Measurements from ENCODE around the gene SEMA3F.

Gene SEMA3F

GRCh38 chr3:50123394-50124051, 31.6 kb upstream of the SEMA3F start:
- Histone ChIP-seq H3K9me3 (replicated peaks; ENCODE audit: low read length) (no peaks in the 10 kb centered on the region), H3K4me3 (ENCODE audit: low read length) (no peak overlapping the region), H3K4me1 (ENCODE audit: control insufficient read depth, insufficient read depth, low read length) (no peaks in the 10 kb centered on the region), H3K9ac (ENCODE audit: low read depth, low read length) (no peak overlapping the region), H3K4me2 (ENCODE audit: low read length) (no peak overlapping the region), H3K27me3 (ENCODE audit: control insufficient read depth, insufficient read depth, low read length) (no peaks in the 10 kb centered on the region), H3K36me3 (ENCODE audit: insufficient read depth, low read length) (peaks cover 27% of the 10 kb centered on the region)

- Histone ChIP-seq H3K4me1 (ENCODE audit: control insufficient read depth, insufficient read depth, low read length) (no peaks in the 10 kb centered on the region), H3K4me3 (ENCODE audit: low read length) (no peak overlapping the region), H3K4me2 (ENCODE audit: low read length) (no peak overlapping the region), H3K9ac (ENCODE audit: low read depth, low read length) (no peak overlapping the region), H3K36me3 (ENCODE audit: insufficient read depth, low read length) (peaks cover 22% of the 10 kb centered on the region), H3K27me3 (ENCODE audit: control insufficient read depth, insufficient read depth, low read length) (no peaks in the 10 kb centered on the region), H3K9me3 (replicated peaks; ENCODE audit: low read length) (no peaks in the 10 kb centered on the region)
Measured at GRCh38 chr3:50124052-50124799, 30.9 kb upstream of the SEMA3F start.

GRCh38 chr3:50124800-50125178, 30.3 kb upstream of the SEMA3F start:
- H3K9ac ChIP-seq (ENCODE audit: low read depth, low read length): no peak overlapping the region
- no peaks in the 10 kb centered on the region for H3K4me1 ChIP-seq (ENCODE audit: control insufficient read depth, insufficient read depth, low read length)
- H3K27me3 ChIP-seq (ENCODE audit: control insufficient read depth, insufficient read depth, low read length): no peaks in the 10 kb centered on the region
- no peak overlapping the region for H3K4me2 ChIP-seq (ENCODE audit: low read length)
- no peaks in the 10 kb centered on the region for H3K9me3 ChIP-seq (replicated peaks; ENCODE audit: low read length)
- no peak overlapping the region for H3K4me3 ChIP-seq (ENCODE audit: low read length)
- peaks cover 20% of the 10 kb centered on the region for H3K36me3 ChIP-seq (ENCODE audit: insufficient read depth, low read length)

- no peaks in the 10 kb centered on the region for H3K9me3 ChIP-seq (replicated peaks; ENCODE audit: low read length)
- peaks cover 4% of the 10 kb centered on the region for H3K27me3 ChIP-seq (ENCODE audit: control insufficient read depth, insufficient read depth, low read length)
- H3K9ac ChIP-seq (ENCODE audit: low read depth, low read length): no peak overlapping the region
- no peak overlapping the region for H3K4me3 ChIP-seq (ENCODE audit: low read length)
- peaks cover 11% of the 10 kb centered on the region for H3K36me3 ChIP-seq (ENCODE audit: insufficient read depth, low read length)
- H3K4me2 ChIP-seq (ENCODE audit: low read length): no peak overlapping the region
- H3K4me1 ChIP-seq (ENCODE audit: control insufficient read depth, insufficient read depth, low read length): no peaks in the 10 kb centered on the region
Measured at GRCh38 chr3:50125541-50126286, 29.4 kb upstream of the SEMA3F start.

GRCh38 chr3:50126287-50127211, 28.6 kb upstream of the SEMA3F start:
- Histone ChIP-seq H3K4me2 (ENCODE audit: low read length) (no peak overlapping the region), H3K9me3 (replicated peaks; ENCODE audit: low read length) (no peaks in the 10 kb centered on the region), H3K36me3 (ENCODE audit: insufficient read depth, low read length) (peaks cover 4% of the 10 kb centered on the region), H3K9ac (ENCODE audit: low read depth, low read length) (no peak overlapping the region), H3K4me3 (ENCODE audit: low read length) (no peak overlapping the region), H3K4me1 (ENCODE audit: control insufficient read depth, insufficient read depth, low read length) (no peaks in the 10 kb centered on the region), H3K27me3 (ENCODE audit: control insufficient read depth, insufficient read depth, low read length) (peaks cover 4% of the 10 kb centered on the region)

GRCh38 chr3:50127251-50127691, 27.9 kb upstream of the SEMA3F start:
- Histone ChIP-seq H3K4me2 (ENCODE audit: low read length) (no peak overlapping the region), H3K27me3 (ENCODE audit: control insufficient read depth, insufficient read depth, low read length) (peaks cover 4% of the 10 kb centered on the region), H3K4me1 (ENCODE audit: control insufficient read depth, insufficient read depth, low read length) (no peaks in the 10 kb centered on the region), H3K36me3 (ENCODE audit: insufficient read depth, low read length) (peaks cover 1% of the 10 kb centered on the region), H3K9me3 (replicated peaks; ENCODE audit: low read length) (no peaks in the 10 kb centered on the region), H3K9ac (ENCODE audit: low read depth, low read length) (no peak overlapping the region), H3K4me3 (ENCODE audit: low read length) (no peak overlapping the region)

GRCh38 chr3:50128001-50128400, 27.1 kb upstream of the SEMA3F start:
- H3K9me3 ChIP-seq (replicated peaks; ENCODE audit: low read length): no peaks in the 10 kb centered on the region
- no peaks in the 10 kb centered on the region for H3K36me3 ChIP-seq (ENCODE audit: insufficient read depth, low read length)
- H3K27me3 ChIP-seq (ENCODE audit: control insufficient read depth, insufficient read depth, low read length): peaks cover 10% of the 10 kb centered on the region
- no peaks in the 10 kb centered on the region for H3K4me1 ChIP-seq (ENCODE audit: control insufficient read depth, insufficient read depth, low read length)
- no peak overlapping the region for H3K4me2 ChIP-seq (ENCODE audit: low read length)
- no peak overlapping the region for H3K9ac ChIP-seq (ENCODE audit: low read depth, low read length)
- no peak overlapping the region for H3K4me3 ChIP-seq (ENCODE audit: low read length)

- H3K9ac ChIP-seq (ENCODE audit: low read depth, low read length): no peak overlapping the region
- H3K36me3 ChIP-seq (ENCODE audit: insufficient read depth, low read length): no peaks in the 10 kb centered on the region
- H3K4me3 ChIP-seq (ENCODE audit: low read length): no peak overlapping the region
- peaks cover 26% of the 10 kb centered on the region for H3K27me3 ChIP-seq (ENCODE audit: control insufficient read depth, insufficient read depth, low read length)
- H3K4me2 ChIP-seq (ENCODE audit: low read length): no peak overlapping the region
- no peaks in the 10 kb centered on the region for H3K4me1 ChIP-seq (ENCODE audit: control insufficient read depth, insufficient read depth, low read length)
- no peaks in the 10 kb centered on the region for H3K9me3 ChIP-seq (replicated peaks; ENCODE audit: low read length)
Measured at GRCh38 chr3:50130436-50130835, 24.7 kb upstream of the SEMA3F start.

- Histone ChIP-seq H3K4me2 (ENCODE audit: low read length) (no peak overlapping the region), H3K9me3 (replicated peaks; ENCODE audit: low read length) (no peaks in the 10 kb centered on the region), H3K9ac (ENCODE audit: low read depth, low read length) (no peak overlapping the region), H3K36me3 (ENCODE audit: insufficient read depth, low read length) (no peaks in the 10 kb centered on the region), H3K4me3 (ENCODE audit: low read length) (no peak overlapping the region), H3K27me3 (ENCODE audit: control insufficient read depth, insufficient read depth, low read length) (peaks cover 26% of the 10 kb centered on the region), H3K4me1 (ENCODE audit: control insufficient read depth, insufficient read depth, low read length) (no peaks in the 10 kb centered on the region)
Measured at GRCh38 chr3:50132421-50133282, 22.5 kb upstream of the SEMA3F start.

- H3K4me3 ChIP-seq (ENCODE audit: low read length): no peak overlapping the region
- H3K4me2 ChIP-seq (ENCODE audit: low read length): no peak overlapping the region
- H3K9ac ChIP-seq (ENCODE audit: low read depth, low read length): no peak overlapping the region
- peaks cover 4% of the 10 kb centered on the region for H3K4me1 ChIP-seq (ENCODE audit: control insufficient read depth, insufficient read depth, low read length)
- peaks cover 26% of the 10 kb centered on the region for H3K27me3 ChIP-seq (ENCODE audit: control insufficient read depth, insufficient read depth, low read length)
- no peaks in the 10 kb centered on the region for H3K36me3 ChIP-seq (ENCODE audit: insufficient read depth, low read length)
- no peaks in the 10 kb centered on the region for H3K9me3 ChIP-seq (replicated peaks; ENCODE audit: low read length)
Measured at GRCh38 chr3:50133283-50133615, 21.9 kb upstream of the SEMA3F start.

Data from skeletal muscle satellite cell (primary cell).